GM19099 (cell line): ENCODE data around the gene MCM7.

Experiments
- POLR2A ChIP-seq: IDR thresholded peaks from 3 replicates; pipeline ENCODE4 v1.6.1; 2011; ENCODE audit warnings: low read depth; ENCODE audit not compliant: insufficient read length; ENCODE audit errors: extremely low read depth

MCM7 gene

GRCh38 chr7:100065452-100066186 is 35.6 kb downstream of the MCM7 start:
- no peak for TF ChIP-seq POLR2A

- no peak for TF ChIP-seq POLR2A
Observed at GRCh38 chr7:100064162-100064561, 37.0 kb downstream of the MCM7 start.

GRCh38 chr7:100063376-100063775 is 37.8 kb downstream of the MCM7 start:
- TF ChIP-seq POLR2A, result no peak

GRCh38 chr7:100061518-100062193 is 39.5 kb downstream of the MCM7 start:
- TF ChIP-seq POLR2A, result no peak

- no peak for TF ChIP-seq POLR2A
Observed at GRCh38 chr7:100059251-100059739, 41.9 kb downstream of the MCM7 start.

- TF ChIP-seq POLR2A, result no peak
Observed at GRCh38 chr7:100057006-100057405, 44.2 kb downstream of the MCM7 start.

- no peak for TF ChIP-seq POLR2A
Observed at GRCh38 chr7:100053215-100053614, 48.0 kb downstream of the MCM7 start.

- no peak for TF ChIP-seq POLR2A
Observed at GRCh38 chr7:100051611-100052010, 49.6 kb downstream of the MCM7 start.

GRCh38 chr7:100049441-100050291 is 51.5 kb downstream of the MCM7 start, which contains the start of gene ZSCAN21:
Gene ZSCAN21 (plus strand): TSS chr7:100049774. CDS start chr7:100057007, 7,233 bp downstream.
- TF ChIP-seq POLR2A, result peak; percentile 90

GRCh38 chr7:100048680-100049079 is 52.5 kb downstream of the MCM7 start:
- TF ChIP-seq POLR2A, result no peak

GRCh38 chr7:100044718-100045117 is 56.5 kb downstream of the MCM7 start:
- no peak for TF ChIP-seq POLR2A
